HEK293 (cell line): ENCODE results near the gene SFR1.

ENCODE experiments used
- GLI4 ChIP-seq: fragments of 450-650 bp; formaldehyde crosslinking; IDR thresholded peaks from 2 replicates; pipeline ENCODE4 v1.5.1; 2016; ENCODE audit warnings: missing biosample characterization, missing genetic modification characterization
- MYNN ChIP-seq: fragments of 450-650 bp; formaldehyde crosslinking; IDR thresholded peaks from 2 replicates; pipeline ENCODE4 v1.5.1; 2016; ENCODE audit warnings: missing biosample characterization, missing genetic modification characterization, borderline replicate concordance
- OVOL3 ChIP-seq: fragments of 450-650 bp; formaldehyde crosslinking; IDR thresholded peaks from 2 replicates; pipeline ENCODE4 v1.5.1; 2016; ENCODE audit warnings: missing biosample characterization, missing genetic modification characterization
- RBAK ChIP-seq: fragments of 450-650 bp; formaldehyde crosslinking; IDR thresholded peaks from 2 replicates; pipeline ENCODE4 v1.5.1; 2016; ENCODE audit warnings: missing biosample characterization, missing genetic modification characterization
- YY2 ChIP-seq: fragments of 450-650 bp; formaldehyde crosslinking; IDR thresholded peaks from 2 replicates; pipeline ENCODE4 v1.5.1; 2016; ENCODE audit warnings: missing biosample characterization, missing genetic modification characterization
- ZBTB17 ChIP-seq: fragments of 450-650 bp; formaldehyde crosslinking; IDR thresholded peaks from 2 replicates; pipeline ENCODE4 v1.5.1; 2016; ENCODE audit warnings: missing biosample characterization, missing genetic modification characterization
- ZIC2 ChIP-seq: fragments of 450-650 bp; formaldehyde crosslinking; IDR thresholded peaks from 2 replicates; pipeline ENCODE4 v1.5.1; 2016; ENCODE audit warnings: missing biosample characterization, missing genetic modification characterization
- ZNF16 ChIP-seq: fragments of 450-650 bp; formaldehyde crosslinking; IDR thresholded peaks from 2 replicates; pipeline ENCODE4 v1.5.1; 2016; ENCODE audit warnings: low read depth, missing biosample characterization, missing genetic modification characterization
- ZNF211 ChIP-seq: fragments of 450-650 bp; formaldehyde crosslinking; IDR thresholded peaks from 2 replicates; pipeline ENCODE4 v1.5.1; 2016; ENCODE audit warnings: low read depth, missing biosample characterization, missing genetic modification characterization
- ZNF221 ChIP-seq: fragments of 450-650 bp; formaldehyde crosslinking; IDR thresholded peaks from 2 replicates; pipeline ENCODE4 v1.5.1; 2017; ENCODE audit warnings: missing biosample characterization, missing genetic modification characterization, borderline replicate concordance
- ZNF394 ChIP-seq: fragments of 450-650 bp; formaldehyde crosslinking; IDR thresholded peaks from 2 replicates; pipeline ENCODE4 v1.5.1; 2016; ENCODE audit warnings: missing biosample characterization, missing genetic modification characterization, mild to moderate bottlenecking, moderate library complexity, borderline replicate concordance
- ZNF785 ChIP-seq: fragments of 450-650 bp; formaldehyde crosslinking; IDR thresholded peaks from 2 replicates; pipeline ENCODE4 v1.5.1; 2016; ENCODE audit warnings: missing biosample characterization, missing genetic modification characterization
- ZNF837 ChIP-seq: fragments of 450-650 bp; formaldehyde crosslinking; IDR thresholded peaks from 2 replicates; pipeline ENCODE4 v1.5.1; 2016; ENCODE audit warnings: missing biosample characterization, missing genetic modification characterization
- TF ChIP-seq, protein P1 (sequence below): fragments of 450-650 bp; formaldehyde crosslinking; IDR thresholded peaks from 2 replicates; pipeline ENCODE4 v1.5.1; 2016; ENCODE audit warnings: missing biosample characterization, missing genetic modification characterization, borderline replicate concordance
- TF ChIP-seq, protein P2 (sequence below): fragments of 450-650 bp; formaldehyde crosslinking; IDR thresholded peaks from 2 replicates; pipeline ENCODE4 v1.5.1; 2017; ENCODE audit warnings: missing biosample characterization, mild to moderate bottlenecking, missing genetic modification characterization, moderate library complexity
- TF ChIP-seq, protein P3 (sequence below): fragments of 450-650 bp; formaldehyde crosslinking; IDR thresholded peaks from 2 replicates; pipeline ENCODE4; 2016; ENCODE audit warnings: missing biosample characterization, missing genetic modification characterization
- TF ChIP-seq, protein P4 (sequence below): sonication (generic); formaldehyde crosslinking; IDR thresholded peaks from 2 replicates; pipeline ENCODE4 v1.8.1; 2022; ENCODE audit warnings: mild to moderate bottlenecking, moderate library complexity, missing genetic modification reagents
- TF ChIP-seq, protein P5 (sequence below): IDR thresholded peaks from 2 replicates; pipeline ENCODE4 v1.6.1; 2011; ENCODE audit warnings: mild to moderate bottlenecking, low read depth, low read length, borderline replicate concordance
- TF ChIP-seq, protein P6 (sequence below): fragments of 450-650 bp; formaldehyde crosslinking; optimal IDR thresholded peaks from 2 replicates; pipeline ENCODE3; 2016; ENCODE audit warnings: missing biosample characterization, mild to moderate bottlenecking, missing genetic modification characterization
- TF ChIP-seq, protein P7 (sequence below): fragments of 450-650 bp; formaldehyde crosslinking; IDR thresholded peaks from 2 replicates; pipeline ENCODE4 v1.5.1; 2016; ENCODE audit warnings: missing biosample characterization, missing genetic modification characterization, borderline replicate concordance
- TF ChIP-seq, protein P8 (sequence below): fragments of 450-650 bp; IDR thresholded peaks from 2 replicates; pipeline ENCODE4 v1.5.1; 2018; ENCODE audit warnings: missing biosample characterization, mild to moderate bottlenecking, missing genetic modification characterization

Gene SFR1

DNA sequence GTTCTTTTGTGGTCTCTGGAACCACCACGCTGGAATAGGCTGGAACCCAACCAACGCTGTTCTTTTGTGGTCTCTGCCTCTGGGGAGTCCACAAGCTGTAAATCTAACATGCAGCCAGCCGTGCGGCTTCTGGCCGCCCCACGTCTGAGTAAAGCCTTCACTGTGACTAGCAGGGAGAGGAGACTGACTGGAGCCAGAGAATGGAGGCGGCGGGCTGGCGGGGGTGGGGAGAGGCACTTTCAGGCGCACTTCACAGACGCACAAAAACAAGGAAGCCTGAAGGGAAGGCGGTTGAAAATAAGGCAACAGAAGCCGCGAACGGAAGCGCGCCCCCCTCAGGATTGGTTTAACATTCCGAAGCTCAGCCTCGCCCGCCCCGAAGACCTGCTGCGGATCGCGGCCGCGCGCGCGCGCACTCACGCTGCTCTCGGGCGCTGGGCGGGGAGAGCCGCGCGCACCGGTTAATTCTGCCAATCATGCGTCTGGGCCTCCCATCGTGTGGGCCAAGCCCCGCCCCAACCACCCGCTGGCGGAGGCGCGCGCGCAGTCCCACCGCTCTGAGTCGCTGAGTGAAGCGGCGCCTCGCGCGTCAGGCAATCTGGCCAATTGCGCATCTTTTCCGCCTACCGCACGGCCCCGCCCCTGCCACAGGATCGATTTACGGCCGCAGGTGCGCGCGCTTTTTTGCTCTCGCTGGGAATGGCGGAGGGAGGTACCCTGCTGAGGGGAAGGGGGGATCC is at the start of gene SFR1 (continued):
- TF ChIP-seq, protein P1, sequence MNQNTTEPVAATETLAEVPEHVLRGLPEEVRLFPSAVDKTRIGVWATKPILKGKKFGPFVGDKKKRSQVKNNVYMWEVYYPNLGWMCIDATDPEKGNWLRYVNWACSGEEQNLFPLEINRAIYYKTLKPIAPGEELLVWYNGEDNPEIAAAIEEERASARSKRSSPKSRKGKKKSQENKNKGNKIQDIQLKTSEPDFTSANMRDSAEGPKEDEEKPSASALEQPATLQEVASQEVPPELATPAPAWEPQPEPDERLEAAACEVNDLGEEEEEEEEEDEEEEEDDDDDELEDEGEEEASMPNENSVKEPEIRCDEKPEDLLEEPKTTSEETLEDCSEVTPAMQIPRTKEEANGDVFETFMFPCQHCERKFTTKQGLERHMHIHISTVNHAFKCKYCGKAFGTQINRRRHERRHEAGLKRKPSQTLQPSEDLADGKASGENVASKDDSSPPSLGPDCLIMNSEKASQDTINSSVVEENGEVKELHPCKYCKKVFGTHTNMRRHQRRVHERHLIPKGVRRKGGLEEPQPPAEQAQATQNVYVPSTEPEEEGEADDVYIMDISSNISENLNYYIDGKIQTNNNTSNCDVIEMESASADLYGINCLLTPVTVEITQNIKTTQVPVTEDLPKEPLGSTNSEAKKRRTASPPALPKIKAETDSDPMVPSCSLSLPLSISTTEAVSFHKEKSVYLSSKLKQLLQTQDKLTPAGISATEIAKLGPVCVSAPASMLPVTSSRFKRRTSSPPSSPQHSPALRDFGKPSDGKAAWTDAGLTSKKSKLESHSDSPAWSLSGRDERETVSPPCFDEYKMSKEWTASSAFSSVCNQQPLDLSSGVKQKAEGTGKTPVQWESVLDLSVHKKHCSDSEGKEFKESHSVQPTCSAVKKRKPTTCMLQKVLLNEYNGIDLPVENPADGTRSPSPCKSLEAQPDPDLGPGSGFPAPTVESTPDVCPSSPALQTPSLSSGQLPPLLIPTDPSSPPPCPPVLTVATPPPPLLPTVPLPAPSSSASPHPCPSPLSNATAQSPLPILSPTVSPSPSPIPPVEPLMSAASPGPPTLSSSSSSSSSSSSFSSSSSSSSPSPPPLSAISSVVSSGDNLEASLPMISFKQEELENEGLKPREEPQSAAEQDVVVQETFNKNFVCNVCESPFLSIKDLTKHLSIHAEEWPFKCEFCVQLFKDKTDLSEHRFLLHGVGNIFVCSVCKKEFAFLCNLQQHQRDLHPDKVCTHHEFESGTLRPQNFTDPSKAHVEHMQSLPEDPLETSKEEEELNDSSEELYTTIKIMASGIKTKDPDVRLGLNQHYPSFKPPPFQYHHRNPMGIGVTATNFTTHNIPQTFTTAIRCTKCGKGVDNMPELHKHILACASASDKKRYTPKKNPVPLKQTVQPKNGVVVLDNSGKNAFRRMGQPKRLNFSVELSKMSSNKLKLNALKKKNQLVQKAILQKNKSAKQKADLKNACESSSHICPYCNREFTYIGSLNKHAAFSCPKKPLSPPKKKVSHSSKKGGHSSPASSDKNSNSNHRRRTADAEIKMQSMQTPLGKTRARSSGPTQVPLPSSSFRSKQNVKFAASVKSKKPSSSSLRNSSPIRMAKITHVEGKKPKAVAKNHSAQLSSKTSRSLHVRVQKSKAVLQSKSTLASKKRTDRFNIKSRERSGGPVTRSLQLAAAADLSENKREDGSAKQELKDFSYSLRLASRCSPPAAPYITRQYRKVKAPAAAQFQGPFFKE (tag by site-specific recombination), result no peak
- no peak for TF ChIP-seq GLI4
- TF ChIP-seq, protein P2, sequence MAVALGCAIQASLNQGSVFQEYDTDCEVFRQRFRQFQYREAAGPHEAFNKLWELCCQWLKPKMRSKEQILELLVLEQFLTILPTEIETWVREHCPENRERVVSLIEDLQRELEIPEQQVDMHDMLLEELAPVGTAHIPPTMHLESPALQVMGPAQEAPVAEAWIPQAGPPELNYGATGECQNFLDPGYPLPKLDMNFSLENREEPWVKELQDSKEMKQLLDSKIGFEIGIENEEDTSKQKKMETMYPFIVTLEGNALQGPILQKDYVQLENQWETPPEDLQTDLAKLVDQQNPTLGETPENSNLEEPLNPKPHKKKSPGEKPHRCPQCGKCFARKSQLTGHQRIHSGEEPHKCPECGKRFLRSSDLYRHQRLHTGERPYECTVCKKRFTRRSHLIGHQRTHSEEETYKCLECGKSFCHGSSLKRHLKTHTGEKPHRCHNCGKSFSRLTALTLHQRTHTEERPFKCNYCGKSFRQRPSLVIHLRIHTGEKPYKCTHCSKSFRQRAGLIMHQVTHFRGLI, result peak; percentile 44; the same call in 1 of the 2 replicates
- no peak for TF ChIP-seq ZNF785 (tag by site-specific recombination)
- TF ChIP-seq, protein P3, sequence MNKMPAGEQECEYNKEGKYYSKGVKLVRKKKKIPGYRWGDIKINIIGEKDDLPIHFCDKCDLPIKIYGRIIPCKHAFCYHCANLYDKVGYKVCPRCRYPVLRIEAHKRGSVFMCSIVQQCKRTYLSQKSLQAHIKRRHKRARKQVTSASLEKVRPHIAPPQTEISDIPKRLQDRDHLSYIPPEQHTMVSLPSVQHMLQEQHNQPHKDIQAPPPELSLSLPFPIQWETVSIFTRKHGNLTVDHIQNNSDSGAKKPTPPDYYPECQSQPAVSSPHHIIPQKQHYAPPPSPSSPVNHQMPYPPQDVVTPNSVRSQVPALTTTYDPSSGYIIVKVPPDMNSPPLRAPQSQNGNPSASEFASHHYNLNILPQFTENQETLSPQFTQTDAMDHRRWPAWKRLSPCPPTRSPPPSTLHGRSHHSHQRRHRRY (tag by site-specific recombination), result no peak
- no peak for TF ChIP-seq ZNF221 (tag by site-specific recombination)
- peak; percentile 92 for TF ChIP-seq ZIC2 (tag by site-specific recombination)
- TF ChIP-seq, protein P4, sequence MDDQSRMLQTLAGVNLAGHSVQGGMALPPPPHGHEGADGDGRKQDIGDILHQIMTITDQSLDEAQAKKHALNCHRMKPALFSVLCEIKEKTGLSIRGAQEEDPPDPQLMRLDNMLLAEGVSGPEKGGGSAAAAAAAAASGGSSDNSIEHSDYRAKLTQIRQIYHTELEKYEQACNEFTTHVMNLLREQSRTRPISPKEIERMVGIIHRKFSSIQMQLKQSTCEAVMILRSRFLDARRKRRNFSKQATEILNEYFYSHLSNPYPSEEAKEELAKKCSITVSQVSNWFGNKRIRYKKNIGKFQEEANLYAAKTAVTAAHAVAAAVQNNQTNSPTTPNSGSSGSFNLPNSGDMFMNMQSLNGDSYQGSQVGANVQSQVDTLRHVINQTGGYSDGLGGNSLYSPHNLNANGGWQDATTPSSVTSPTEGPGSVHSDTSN (CRISPR knock-in tag), result no peak
- peak; percentile 83 for TF ChIP-seq YY2 (tag by site-specific recombination)
- peak; percentile 53; the same call in 1 of the 2 replicates for TF ChIP-seq ZNF394 (tag by site-specific recombination)
- peak; percentile 82 for TF ChIP-seq ZBTB17
- TF ChIP-seq ZNF837 (tag by site-specific recombination), result no peak
- no peak for TF ChIP-seq MYNN
- TF ChIP-seq, protein P5, sequence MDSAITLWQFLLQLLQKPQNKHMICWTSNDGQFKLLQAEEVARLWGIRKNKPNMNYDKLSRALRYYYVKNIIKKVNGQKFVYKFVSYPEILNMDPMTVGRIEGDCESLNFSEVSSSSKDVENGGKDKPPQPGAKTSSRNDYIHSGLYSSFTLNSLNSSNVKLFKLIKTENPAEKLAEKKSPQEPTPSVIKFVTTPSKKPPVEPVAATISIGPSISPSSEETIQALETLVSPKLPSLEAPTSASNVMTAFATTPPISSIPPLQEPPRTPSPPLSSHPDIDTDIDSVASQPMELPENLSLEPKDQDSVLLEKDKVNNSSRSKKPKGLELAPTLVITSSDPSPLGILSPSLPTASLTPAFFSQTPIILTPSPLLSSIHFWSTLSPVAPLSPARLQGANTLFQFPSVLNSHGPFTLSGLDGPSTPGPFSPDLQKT, result no peak
- no peak for TF ChIP-seq RBAK (tag by site-specific recombination)
- TF ChIP-seq, protein P6, sequence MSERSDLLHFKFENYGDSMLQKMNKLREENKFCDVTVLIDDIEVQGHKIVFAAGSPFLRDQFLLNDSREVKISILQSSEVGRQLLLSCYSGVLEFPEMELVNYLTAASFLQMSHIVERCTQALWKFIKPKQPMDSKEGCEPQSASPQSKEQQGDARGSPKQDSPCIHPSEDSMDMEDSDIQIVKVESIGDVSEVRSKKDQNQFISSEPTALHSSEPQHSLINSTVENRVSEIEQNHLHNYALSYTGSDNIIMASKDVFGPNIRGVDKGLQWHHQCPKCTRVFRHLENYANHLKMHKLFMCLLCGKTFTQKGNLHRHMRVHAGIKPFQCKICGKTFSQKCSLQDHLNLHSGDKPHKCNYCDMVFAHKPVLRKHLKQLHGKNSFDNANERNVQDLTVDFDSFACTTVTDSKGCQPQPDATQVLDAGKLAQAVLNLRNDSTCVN (tag by site-specific recombination), result peak; percentile 100
- TF ChIP-seq, protein P7, sequence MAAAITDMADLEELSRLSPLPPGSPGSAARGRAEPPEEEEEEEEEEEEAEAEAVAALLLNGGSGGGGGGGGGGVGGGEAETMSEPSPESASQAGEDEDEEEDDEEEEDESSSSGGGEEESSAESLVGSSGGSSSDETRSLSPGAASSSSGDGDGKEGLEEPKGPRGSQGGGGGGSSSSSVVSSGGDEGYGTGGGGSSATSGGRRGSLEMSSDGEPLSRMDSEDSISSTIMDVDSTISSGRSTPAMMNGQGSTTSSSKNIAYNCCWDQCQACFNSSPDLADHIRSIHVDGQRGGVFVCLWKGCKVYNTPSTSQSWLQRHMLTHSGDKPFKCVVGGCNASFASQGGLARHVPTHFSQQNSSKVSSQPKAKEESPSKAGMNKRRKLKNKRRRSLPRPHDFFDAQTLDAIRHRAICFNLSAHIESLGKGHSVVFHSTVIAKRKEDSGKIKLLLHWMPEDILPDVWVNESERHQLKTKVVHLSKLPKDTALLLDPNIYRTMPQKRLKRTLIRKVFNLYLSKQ (tag by site-specific recombination), result no peak
- no peak for TF ChIP-seq OVOL3 (tag by site-specific recombination)
- TF ChIP-seq ZNF16 (tag by site-specific recombination), result no peak
- TF ChIP-seq, protein P8, sequence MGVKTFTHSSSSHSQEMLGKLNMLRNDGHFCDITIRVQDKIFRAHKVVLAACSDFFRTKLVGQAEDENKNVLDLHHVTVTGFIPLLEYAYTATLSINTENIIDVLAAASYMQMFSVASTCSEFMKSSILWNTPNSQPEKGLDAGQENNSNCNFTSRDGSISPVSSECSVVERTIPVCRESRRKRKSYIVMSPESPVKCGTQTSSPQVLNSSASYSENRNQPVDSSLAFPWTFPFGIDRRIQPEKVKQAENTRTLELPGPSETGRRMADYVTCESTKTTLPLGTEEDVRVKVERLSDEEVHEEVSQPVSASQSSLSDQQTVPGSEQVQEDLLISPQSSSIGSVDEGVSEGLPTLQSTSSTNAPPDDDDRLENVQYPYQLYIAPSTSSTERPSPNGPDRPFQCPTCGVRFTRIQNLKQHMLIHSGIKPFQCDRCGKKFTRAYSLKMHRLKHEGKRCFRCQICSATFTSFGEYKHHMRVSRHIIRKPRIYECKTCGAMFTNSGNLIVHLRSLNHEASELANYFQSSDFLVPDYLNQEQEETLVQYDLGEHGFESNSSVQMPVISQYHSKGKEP (tag by site-specific recombination), result peak; percentile 26; the same call in 1 of the 2 replicates
- no peak for TF ChIP-seq ZNF211
